Measurements from ENCODE around the gene IGF1R. TPM values are rescaled to one million over a fixed set of nuclear protein-coding genes. Genes with fewer than 3 reads are reported as not detected.

Gene IGF1R
- total and polyA plus RNA-seq, 2 experiments from 2014 or later = 10.8 to 42.9 TPM

GRCh38 chr15:98868564-98868963, 220.2 kb downstream of the IGF1R start:
- H3K4me3 ChIP-seq = no peak overlapping the region
- DNase-seq (ENCODE audit: low spot score) = no peak
- peaks cover 96% of the 10 kb centered on the region for H3K79me2 ChIP-seq
- H2AFZ ChIP-seq = no peak overlapping the region
- TF ChIP-seq EZH2 (IDR thresholded peaks at IDR 0.05; ENCODE audit: borderline replicate concordance) (no peak), CTCF (IDR thresholded peaks at IDR 0.05; ENCODE audit: poor library complexity) (no peak), EZH2phosphoT487 (IDR thresholded peaks at IDR 0.05; ENCODE audit: low read depth, severe bottlenecking, unreplicated experiment) (no peak)
- peaks cover 8% of the 10 kb centered on the region for H4K20me1 ChIP-seq (ENCODE audit: insufficient read depth, poor library complexity, severe bottlenecking)
- H3K4me1 ChIP-seq (ENCODE audit: insufficient read depth) = peaks cover 6% of the 10 kb centered on the region
- no peak overlapping the region for H3K27ac ChIP-seq
- H3K9me3 ChIP-seq (ENCODE audit: low read depth) = no peaks in the 10 kb centered on the region
- 77% methylated on average over 6 of the region's 6 CpGs for WGBS (ENCODE audit: low lambda C conversion rate, missing lambda C conversion rate)
- no peaks in the 10 kb centered on the region for H3K27me3 ChIP-seq
- H3K4me2 ChIP-seq = no peak overlapping the region
- H3K36me3 ChIP-seq (replicated peaks; ENCODE audit: insufficient read depth, low read depth) = no peaks in the 10 kb centered on the region
- no peaks in the 10 kb centered on the region for H3K9me2 ChIP-seq (replicated peaks; ENCODE audit: insufficient read depth)

- H4K20me1 ChIP-seq (ENCODE audit: insufficient read depth, poor library complexity, severe bottlenecking) = peaks cover 15% of the 10 kb centered on the region
- peaks cover 24% of the 10 kb centered on the region for H3K4me1 ChIP-seq (ENCODE audit: insufficient read depth)
- H3K27ac ChIP-seq = no peak overlapping the region
- DNase-seq (ENCODE audit: low spot score) = no peak
- no peak overlapping the region for H3K4me3 ChIP-seq
- H3K4me2 ChIP-seq = no peak overlapping the region
- H3K79me2 ChIP-seq = peaks cover 93% of the 10 kb centered on the region
- no peaks in the 10 kb centered on the region for H3K9me3 ChIP-seq (ENCODE audit: low read depth)
- WGBS (ENCODE audit: low lambda C conversion rate, missing lambda C conversion rate) = 94% methylated on average over 6 of the region's 6 CpGs
- no peak overlapping the region for H2AFZ ChIP-seq
- TF ChIP-seq CTCF (IDR thresholded peaks at IDR 0.05; ENCODE audit: poor library complexity) = no peak
- no peak for TF ChIP-seq EZH2phosphoT487 (IDR thresholded peaks at IDR 0.05; ENCODE audit: low read depth, severe bottlenecking, unreplicated experiment)
- TF ChIP-seq EZH2 (IDR thresholded peaks at IDR 0.05; ENCODE audit: borderline replicate concordance) = no peak
- H3K36me3 ChIP-seq (replicated peaks; ENCODE audit: insufficient read depth, low read depth) = no peaks in the 10 kb centered on the region
- H3K9me2 ChIP-seq (replicated peaks; ENCODE audit: insufficient read depth) = no peaks in the 10 kb centered on the region
- H3K27me3 ChIP-seq = no peaks in the 10 kb centered on the region
These were observed 222.4 kb downstream of the IGF1R start for GRCh38 chr15:98870788-98871187.

- Histone ChIP-seq H3K4me2 (no peak overlapping the region), H2AFZ (no peak overlapping the region), H3K9me3 (ENCODE audit: low read depth) (no peaks in the 10 kb centered on the region), H4K20me1 (ENCODE audit: insufficient read depth, poor library complexity, severe bottlenecking) (peaks cover 23% of the 10 kb centered on the region), H3K4me1 (ENCODE audit: insufficient read depth) (peaks cover 31% of the 10 kb centered on the region), H3K27ac (no peak overlapping the region), H3K36me3 (replicated peaks; ENCODE audit: insufficient read depth, low read depth) (no peaks in the 10 kb centered on the region), H3K4me3 (no peak overlapping the region), H3K79me2 (peaks cover 91% of the 10 kb centered on the region), H3K27me3 (no peaks in the 10 kb centered on the region), H3K9me2 (replicated peaks; ENCODE audit: insufficient read depth) (no peaks in the 10 kb centered on the region)
- DNase-seq (ENCODE audit: low spot score) = no peak
- TF ChIP-seq EZH2phosphoT487 (IDR thresholded peaks at IDR 0.05; ENCODE audit: low read depth, severe bottlenecking, unreplicated experiment) (no peak), EZH2 (IDR thresholded peaks at IDR 0.05; ENCODE audit: borderline replicate concordance) (no peak), CTCF (IDR thresholded peaks at IDR 0.05; ENCODE audit: poor library complexity) (no peak)
- WGBS (ENCODE audit: low lambda C conversion rate, missing lambda C conversion rate) = 85% methylated on average over 3 of the region's 3 CpGs
These were observed 224.4 kb downstream of the IGF1R start for GRCh38 chr15:98872774-98873173.
